Neural progenitor cell (in vitro differentiated cells): ENCODE measurements around the gene ACOT7. TPM values are rescaled to one million over a fixed set of nuclear protein-coding genes. Genes with fewer than 3 reads are reported as not detected.

Experiments
- DNase-seq: peaks from one replicate; pipeline ENCODE4 v3.0.0-alpha.2; 2016; ENCODE audit warnings: low spot score
- H2AFZ ChIP-seq: fragments of 200-600 bp; sonication (generic); replicated peaks from 2 replicates; pipeline ENCODE4 v1.6.1; 2016; ENCODE audit warnings: antibody characterized with exemption
- H3F3A ChIP-seq: fragments of 200-600 bp; sonication (generic); 2 replicates; pipeline ENCODE4 v1.6.1; 2016; ENCODE audit warnings: antibody characterized with exemption, low read depth
- H3K27ac ChIP-seq: fragments of 200-600 bp; sonication (generic); 2 replicates; pipeline ENCODE4 v1.5.1; 2016; ENCODE audit warnings: mild to moderate bottlenecking
- H3K27me3 ChIP-seq: fragments of 200-600 bp; sonication (generic); 2 replicates; pipeline ENCODE4 v1.6.1; 2016; ENCODE audit warnings: mild to moderate bottlenecking, moderate library complexity
- H3K36me3 ChIP-seq: fragments of 200-600 bp; sonication (generic); 2 replicates; pipeline ENCODE4 v1.5.1; 2016
- H3K4me1 ChIP-seq: fragments of 200-600 bp; sonication (generic); 2 replicates; pipeline ENCODE4 v1.6.1; 2016; ENCODE audit warnings: mixed run types
- H3K4me2 ChIP-seq: fragments of 200-600 bp; sonication (generic); 2 replicates; pipeline ENCODE4 v1.6.1; 2016
- H3K4me3 ChIP-seq: fragments of 200-600 bp; sonication (generic); 2 replicates; pipeline ENCODE4 v1.5.1; 2016
- H3K79me2 ChIP-seq: fragments of 200-600 bp; sonication (generic); 2 replicates; pipeline ENCODE4 v1.6.1; 2016; ENCODE audit warnings: low read depth
- H3K9ac ChIP-seq: fragments of 200-600 bp; sonication (generic); 2 replicates; pipeline ENCODE4 v1.6.1; 2016
- H3K9me3 ChIP-seq: fragments of 200-600 bp; sonication (generic); 2 replicates; pipeline ENCODE4 v1.5.1; 2016; ENCODE audit warnings: low read depth
- H4K20me1 ChIP-seq: fragments of 200-600 bp; sonication (generic); 2 replicates; pipeline ENCODE4 v1.6.1; 2016; ENCODE audit warnings: low read depth
- H3K27ac Mint-ChIP-seq: 3 replicates; pipeline ENCODE4 v1.8.0; 2021; ENCODE audit warnings: mixed read lengths
- H3K27me3 Mint-ChIP-seq: 2 replicates; pipeline ENCODE4 v1.8.0; 2022; ENCODE audit warnings: low read depth, mild to moderate bottlenecking, inconsistent platforms, moderate library complexity, mixed read lengths; ENCODE audit not compliant: insufficient read depth
- H3K36me3 Mint-ChIP-seq: 3 replicates; pipeline ENCODE4 v1.8.0; 2021; ENCODE audit warnings: mixed read lengths
- H3K4me1 Mint-ChIP-seq: 3 replicates; pipeline ENCODE4 v1.8.0; 2021; ENCODE audit warnings: mixed read lengths
- H3K4me3 Mint-ChIP-seq: 3 replicates; pipeline ENCODE4 v1.8.0; 2021; ENCODE audit warnings: mild to moderate bottlenecking, moderate library complexity, mixed read lengths
- H3K9me3 Mint-ChIP-seq: 3 replicates; pipeline ENCODE4 v1.8.0; 2020; ENCODE audit warnings: mixed read lengths
- CTCF ChIP-seq: fragments of 200-600 bp; sonication (generic); IDR thresholded peaks from 2 replicates; pipeline ENCODE4 v1.5.1; 2017; ENCODE audit warnings: antibody characterized with exemption, mild to moderate bottlenecking
- EZH2 ChIP-seq: fragments of 200-600 bp; sonication (generic); IDR thresholded peaks from 2 replicates; pipeline ENCODE4 v1.6.1; 2017; ENCODE audit warnings: antibody characterized with exemption, mild to moderate bottlenecking, moderate library complexity
- EZH2phosphoT487 ChIP-seq: fragments of 200-600 bp; sonication (generic); IDR thresholded peaks from 2 replicates; pipeline ENCODE4 v1.6.1; 2017; ENCODE audit warnings: antibody characterized with exemption
- total RNA-seq: library from RNA; depleted of rRNA; stranded (reverse); fragments of >200 nt; gene quantifications from 2 replicates; pipeline ENCODE4 v1.2.3, GENCODE V29; 2015; ENCODE audit warnings: low replicate concordance

ACOT7 gene
- total RNA-seq, 1 donor from 2014 or later: 19.6 TPM

GRCh38 chr1:6292102-6292501, 101.5 kb downstream of the ACOT7 start:
- Histone ChIP-seq H3K27me3 (no peaks in the 10 kb centered on the region), H3K9ac (peak overlapping the region; percentile 27), H2AFZ (no peak overlapping the region), H3F3A (no peaks in the 10 kb centered on the region), H3K4me3 (no peak overlapping the region), H3K4me1 (no peaks in the 10 kb centered on the region), H3K79me2 (no peaks in the 10 kb centered on the region), H4K20me1 (no peaks in the 10 kb centered on the region), H3K27ac (no peak overlapping the region), H3K4me2 (no peak overlapping the region), H3K9me3 (no peaks in the 10 kb centered on the region), H3K36me3 (no peaks in the 10 kb centered on the region)
- TF ChIP-seq CTCF: no peak
- no peak for TF ChIP-seq EZH2
- TF ChIP-seq EZH2phosphoT487: no peak
- Mint-ChIP-seq H3K4me1 (no peaks in the 10 kb centered on the region), H3K9me3 (no peaks in the 10 kb centered on the region), H3K36me3 (peaks cover 14% of the 10 kb centered on the region), H3K4me3 (no peak overlapping the region), H3K27me3 (no peaks in the 10 kb centered on the region), H3K27ac (no peak overlapping the region)
- DNase-seq: no peak

- Histone ChIP-seq H2AFZ (no peak overlapping the region), H3K4me1 (no peaks in the 10 kb centered on the region), H3K4me3 (no peak overlapping the region), H3K9ac (no peak overlapping the region), H3K79me2 (no peaks in the 10 kb centered on the region), H4K20me1 (no peaks in the 10 kb centered on the region), H3K4me2 (no peak overlapping the region), H3K9me3 (no peaks in the 10 kb centered on the region), H3F3A (no peaks in the 10 kb centered on the region), H3K27me3 (no peaks in the 10 kb centered on the region), H3K27ac (no peak overlapping the region), H3K36me3 (no peaks in the 10 kb centered on the region)
- Mint-ChIP-seq H3K9me3 (no peaks in the 10 kb centered on the region), H3K27ac (no peak overlapping the region), H3K4me1 (no peaks in the 10 kb centered on the region), H3K4me3 (no peak overlapping the region), H3K36me3 (peaks cover 10% of the 10 kb centered on the region), H3K27me3 (no peaks in the 10 kb centered on the region)
- TF ChIP-seq CTCF (no peak), EZH2 (no peak), EZH2phosphoT487 (no peak)
- DNase-seq: no peak
Measured at GRCh38 chr1:6288665-6289064, 104.9 kb downstream of the ACOT7 start.

GRCh38 chr1:6288026-6288425, 105.5 kb downstream of the ACOT7 start:
- H3K27ac ChIP-seq: no peak overlapping the region
- H3K4me3 ChIP-seq: no peak overlapping the region
- Mint-ChIP-seq H3K36me3 (peaks cover 4% of the 10 kb centered on the region), H3K27ac (no peak overlapping the region), H3K27me3 (no peaks in the 10 kb centered on the region), H3K9me3 (no peaks in the 10 kb centered on the region), H3K4me1 (no peaks in the 10 kb centered on the region), H3K4me3 (no peak overlapping the region)
- no peaks in the 10 kb centered on the region for H3K9me3 ChIP-seq
- H3K4me1 ChIP-seq: no peaks in the 10 kb centered on the region
- DNase-seq: no peak
- H3K79me2 ChIP-seq: no peaks in the 10 kb centered on the region
- no peak overlapping the region for H3K9ac ChIP-seq
- H4K20me1 ChIP-seq: no peaks in the 10 kb centered on the region
- H3F3A ChIP-seq: no peaks in the 10 kb centered on the region
- no peak overlapping the region for H3K4me2 ChIP-seq
- H2AFZ ChIP-seq: no peak overlapping the region
- TF ChIP-seq CTCF (no peak), EZH2phosphoT487 (no peak), EZH2 (no peak)
- H3K27me3 ChIP-seq: no peaks in the 10 kb centered on the region
- no peaks in the 10 kb centered on the region for H3K36me3 ChIP-seq
